IMR-90 (cell line): ENCODE measurements around the gene CANT1. TPM values are rescaled to one million over a fixed set of nuclear protein-coding genes. Genes with fewer than 3 reads are reported as not detected.

Experiments
- ATAC-seq: fragments of 200-7000 bp; cut with Tn5 transposase; 2 replicates; pipeline ENCODE4 v1.9.1; 2020; ENCODE audit warnings: low read depth, mild to moderate bottlenecking, moderate library complexity
- BruUV-seq: library from RNA; stranded (reverse); fragments of 400-500 nt; replicated peaks from 2 replicates; lab custom pipeline; 2021; lab: Mats Ljungman, UMichigan
- CTCF ChIA-PET: fragments of 300-600 bp; formaldehyde crosslinking; extraction: SDS; loops from one replicate; lab custom pipeline; 2021; ENCODE audit warnings: antibody characterized with exemption; lab: Yijun Ruan, JAX
- POLR2A ChIA-PET: fragments of 300-600 bp; sonication (Branson Sonifier 250); formaldehyde crosslinking; loops from one replicate; lab custom pipeline; 2022; ENCODE audit warnings: antibody characterized with exemption; ENCODE audit not compliant: unreplicated experiment; lab: Charles Lee
- DNase-seq: peaks from one replicate; pipeline ENCODE4 v3.0.0; 2013
- H2AFZ ChIP-seq: replicated peaks from 2 replicates; pipeline ENCODE3; 2013; ENCODE audit warnings: low read length, mild to moderate bottlenecking; ENCODE audit not compliant: poor library complexity
- H2AK5ac ChIP-seq: 2 replicates; pipeline ENCODE4 v1.6.1; 2013; ENCODE audit warnings: low read depth, low read length, inconsistent platforms
- H2AK9ac ChIP-seq: replicated peaks from 2 replicates; pipeline ENCODE3; 2013; ENCODE audit warnings: mild to moderate bottlenecking, low read depth, low read length, moderate library complexity; ENCODE audit not compliant: poor library complexity
- H2BK120ac ChIP-seq: 2 replicates; pipeline ENCODE4 v1.6.1; 2013; ENCODE audit warnings: low read depth, low read length, inconsistent platforms
- H2BK15ac ChIP-seq: 3 replicates; pipeline ENCODE4 v1.6.1; 2013; ENCODE audit warnings: low read depth, low read length, inconsistent platforms
- H2BK20ac ChIP-seq: 2 replicates; pipeline ENCODE4 v1.6.1; 2013; ENCODE audit warnings: low read depth, mild to moderate bottlenecking, inconsistent platforms, low read length, moderate library complexity
- H2BK5ac ChIP-seq: 2 replicates; pipeline ENCODE4 v1.6.1; 2013; ENCODE audit warnings: mild to moderate bottlenecking, low read depth, low read length, inconsistent platforms; ENCODE audit not compliant: poor library complexity, severe bottlenecking
- H3K14ac ChIP-seq: replicated peaks from 2 replicates; pipeline ENCODE4 v1.6.1; 2013; ENCODE audit warnings: low read depth, low read length, inconsistent platforms
- H3K18ac ChIP-seq: 2 replicates; pipeline ENCODE4 v1.6.1; 2013; ENCODE audit warnings: low read depth, low read length, control low read depth
- H3K23ac ChIP-seq: 2 replicates; pipeline ENCODE4 v1.6.1; 2013; ENCODE audit warnings: low read depth, low read length, inconsistent platforms
- H3K27ac ChIP-seq: 2 replicates; pipeline ENCODE4 v1.5.1; 2013; ENCODE audit warnings: mild to moderate bottlenecking, control low read depth, low read length; ENCODE audit not compliant: insufficient read depth
- H3K27me3 ChIP-seq: 2 replicates; pipeline ENCODE4 v1.6.1; 2013; ENCODE audit warnings: low read length; ENCODE audit not compliant: control insufficient read depth, insufficient read depth
- H3K36me3 ChIP-seq: 2 replicates; pipeline ENCODE4 v1.6.1; 2013; ENCODE audit warnings: low read length, mixed read lengths; ENCODE audit not compliant: control insufficient read depth, insufficient read depth
- H3K4ac ChIP-seq: 2 replicates; pipeline ENCODE4 v1.6.1; 2013; ENCODE audit warnings: low read depth, low read length, inconsistent platforms
- H3K4me1 ChIP-seq: 2 replicates; pipeline ENCODE4 v1.6.1; 2013; ENCODE audit warnings: low read length, mixed read lengths; ENCODE audit not compliant: control insufficient read depth, insufficient read depth
- H3K4me2 ChIP-seq: 2 replicates; pipeline ENCODE4 v1.6.1; 2013; ENCODE audit warnings: low read depth, mild to moderate bottlenecking, control low read depth, low read length, moderate library complexity
- H3K4me3 ChIP-seq: 2 replicates; pipeline ENCODE4 v1.5.1; 2013; ENCODE audit warnings: low read depth, mild to moderate bottlenecking, control low read depth, low read length, moderate library complexity; ENCODE audit not compliant: insufficient read depth
- H3K56ac ChIP-seq: 2 replicates; pipeline ENCODE4 v1.6.1; 2013; ENCODE audit warnings: low read length, inconsistent platforms; ENCODE audit not compliant: insufficient read depth; ENCODE audit errors: extremely low read depth
- H3K79me1 ChIP-seq, 2 experiments: 2 replicates each; pipeline ENCODE4 v1.6.1; 2013; ENCODE audit warnings: low read length in 2 of 2, inconsistent platforms in 1 of 2, low read depth in 1 of 2
- H3K9ac ChIP-seq: 2 replicates; pipeline ENCODE4 v1.6.1; 2013; ENCODE audit warnings: low read depth, low read length, control low read depth
- H3K9me1 ChIP-seq: 2 replicates; pipeline ENCODE4 v1.6.1; 2013; ENCODE audit warnings: low read length, inconsistent platforms; ENCODE audit not compliant: insufficient read depth
- H3K9me3 ChIP-seq: 2 replicates; pipeline ENCODE4 v1.6.1; 2013; ENCODE audit warnings: low read length; ENCODE audit not compliant: control insufficient read depth, insufficient read depth
- H4K20me1 ChIP-seq: 2 replicates; pipeline ENCODE4 v1.6.1; 2013; ENCODE audit warnings: low read length, inconsistent platforms; ENCODE audit not compliant: insufficient read depth
- H4K5ac ChIP-seq: 2 replicates; pipeline ENCODE4 v1.6.1; 2013; ENCODE audit warnings: mild to moderate bottlenecking, low read depth, low read length, control low read depth
- H4K8ac ChIP-seq, 2 experiments: 2 replicates each; pipeline ENCODE4 v1.6.1; 2013; ENCODE audit warnings: low read depth in 2 of 2, low read length in 2 of 2, control low read depth in 1 of 2, inconsistent platforms in 1 of 2
- H4K91ac ChIP-seq: 2 replicates; pipeline ENCODE4 v1.6.1; 2013; ENCODE audit warnings: low read depth, low read length, inconsistent platforms; ENCODE audit not compliant: insufficient read depth
- BHLHE40 ChIP-seq: fragments of 150-350 bp; IDR thresholded peaks from 2 replicates; pipeline ENCODE4 v1.6.1; 2016; ENCODE audit warnings: mild to moderate bottlenecking, low read depth, low read length
- CEBPB ChIP-seq: IDR thresholded peaks from 2 replicates; pipeline ENCODE4 v1.6.1; 2012; ENCODE audit warnings: low read depth, low read length, improper control_type of control experiment
- CHD1 ChIP-seq: IDR thresholded peaks from 2 replicates; pipeline ENCODE4 v1.6.1; 2012; ENCODE audit warnings: low read depth, low read length, improper control_type of control experiment
- FOS ChIP-seq: fragments of 150-350 bp; IDR thresholded peaks from 2 replicates; pipeline ENCODE4 v1.6.1; 2016; ENCODE audit warnings: low read depth, low read length
- MAFK ChIP-seq: IDR thresholded peaks from 2 replicates; pipeline ENCODE4 v1.6.1; 2012; ENCODE audit warnings: low read depth, low read length, improper control_type of control experiment
- MAZ ChIP-seq: IDR thresholded peaks from 2 replicates; pipeline ENCODE4 v1.6.1; 2012; ENCODE audit warnings: low read depth, mild to moderate bottlenecking, low read length, improper control_type of control experiment, moderate library complexity, borderline replicate concordance
- MXI1 ChIP-seq: IDR thresholded peaks from 2 replicates; pipeline ENCODE4 v1.6.1; 2012; ENCODE audit warnings: low read depth, mild to moderate bottlenecking, low read length, moderate library complexity, borderline replicate concordance
- NFE2L2 ChIP-seq: fragments of 150-350 bp; IDR thresholded peaks from 2 replicates; pipeline ENCODE4 v1.6.1; 2016; ENCODE audit warnings: low read depth, mild to moderate bottlenecking, low read length
- POLR2A ChIP-seq: IDR thresholded peaks from 2 replicates; pipeline ENCODE4 v1.6.1; 2012; ENCODE audit warnings: mild to moderate bottlenecking, low read depth, low read length
- RAD21 ChIP-seq: IDR thresholded peaks from 2 replicates; pipeline ENCODE4 v1.6.1; 2012; ENCODE audit warnings: low read length, improper control_type of control experiment
- RCOR1 ChIP-seq: IDR thresholded peaks from 2 replicates; pipeline ENCODE4 v1.6.1; 2012; ENCODE audit warnings: mild to moderate bottlenecking, low read length, improper control_type of control experiment; ENCODE audit not compliant: insufficient replicate concordance
- USF2 ChIP-seq: fragments of 150-350 bp; IDR thresholded peaks from 2 replicates; pipeline ENCODE4 v1.6.1; 2017; ENCODE audit warnings: mild to moderate bottlenecking, antibody characterized with exemption, low read length, low read depth
- WGBS, 2 experiments: methylation state at CpG; one replicate each; pipeline versions ENCODE4 v1.1.5 to v1.1.7; 2013; ENCODE audit warnings: missing lambda C conversion rate in 2 of 2; ENCODE audit not compliant: insufficient read length in 1 of 2; ENCODE audit errors: extremely low coverage in 2 of 2; 5-methylcytosine and 5-hydroxymethylcytosine counted together
- dilution Hi-C: fragments of 300-500 bp; cut with HindIII; formaldehyde crosslinking; loops from one replicate; pipeline ENCODE4 v1.14.3; 2018; ENCODE audit warnings: low sequenced_read_pairs; ENCODE audit not compliant: unreplicated experiment
- in situ Hi-C: fragments of 300-500 bp; cut with MboI; formaldehyde crosslinking; loops from 3 replicates; pipeline ENCODE4 v1.14.3; 2019; ENCODE audit warnings: low sequenced_read_pairs, inconsistent platforms, mixed read lengths
- intact Hi-C: fragments of 100-400 bp; cut with micrococcal nuclease; formaldehyde crosslinking; loops from 2 replicates; pipeline ENCODE4 v1.10.0; 2022
- polyA plus RNA-seq, 3 experiments: library from polyadenylated mRNA; depleted of rRNA; stranded (reverse); fragments of >200 nt; gene quantifications; 2 replicates each; pipeline ENCODE4 v1.2.3, GENCODE V29; 2012; ENCODE audit warnings: low replicate concordance in 1 of 3
- total RNA-seq: library from RNA; depleted of rRNA; stranded (reverse); fragments of >200 nt; gene quantifications from 2 replicates; pipeline ENCODE4 v1.2.3, GENCODE V29; 2012

The CANT1 gene
- total and polyA plus RNA-seq, 2 of the 4 experiments (the other 2 are of a cell fraction), result 51.8 to 73.4 TPM

DNA sequence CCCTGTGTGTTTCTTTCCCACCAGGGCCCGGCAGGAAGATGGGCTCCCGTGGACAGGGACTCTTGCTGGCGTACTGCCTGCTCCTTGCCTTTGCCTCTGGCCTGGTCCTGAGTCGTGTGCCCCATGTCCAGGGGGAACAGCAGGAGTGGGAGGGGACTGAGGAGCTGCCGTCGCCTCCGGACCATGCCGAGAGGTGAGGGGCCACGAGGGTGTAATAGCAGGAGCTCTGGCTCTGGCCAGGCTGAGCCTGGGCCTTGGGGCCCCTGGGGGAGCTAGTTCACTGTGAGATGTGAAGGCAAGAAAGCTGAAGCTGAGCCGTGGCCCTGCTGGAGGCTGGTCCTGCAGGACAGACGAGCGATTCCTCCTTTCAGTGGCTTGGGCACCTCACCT is 34.4 kb upstream of the CANT1 start:
- intact Hi-C loops (no loop called here), in situ Hi-C loops (no loop called here), dilution Hi-C loops (no loop called here)
- Histone ChIP-seq H3K9me3 (no peaks in the 10 kb centered on the region), H3K27me3 (no peaks in the 10 kb centered on the region; the same call in 1 of the 2 replicates), H3K9me1 (peaks cover 10% of the 10 kb centered on the region), H3K18ac (no peak overlapping the region), H3K56ac (no peak overlapping the region), H2BK15ac (no peak overlapping the region), H3K4me1 (peaks cover 3% of the 10 kb centered on the region; the same call in 1 of the 2 replicates), H3K27ac (no peak overlapping the region), H3K79me1 (0 out of 4 replicates have a peak, but pooled peaks cover 0 to 5% of the 10 kb centered on the region in 2 experiments), H2BK120ac (no peak overlapping the region), H3K4ac (no peak overlapping the region), H2AFZ (no peak overlapping the region), H3K9ac (no peak overlapping the region), H2BK20ac (no peak overlapping the region), H2BK5ac (no peak overlapping the region), H4K20me1 (no peaks in the 10 kb centered on the region; the same call in 1 of the 2 replicates), H3K4me2 (no peak overlapping the region), H4K5ac (no peak overlapping the region), H2AK9ac (no peak overlapping the region), H3K14ac (no peak overlapping the region), H4K91ac (no peak overlapping the region), H3K4me3 (no peak overlapping the region), H4K8ac (no peak overlapping the region), H2AK5ac (no peak overlapping the region), H3K36me3 (peaks cover 8% of the 10 kb centered on the region; the same call in 1 of the 2 replicates), H3K23ac (no peak overlapping the region)
- no TSS peak for BruUV-seq
- TF ChIP-seq RAD21 (no peak), CHD1 (no peak), MAZ (no peak), FOS (no peak), NFE2L2 (no peak), CEBPB (no peak), RCOR1 (no peak), BHLHE40 (no peak), MAFK (no peak), MXI1 (no peak), USF2 (no peak), POLR2A (no peak)
- ChIA-PET CTCF (interaction anchor here (0.6 to 3.1 kb wide), 2 partner anchors 24 to 908 kb away, joined by 3 to 19 read pairs; no protein-coding TSS in a partner anchor), POLR2A (no interaction called here)
- DNase-seq, result no peak
- ATAC-seq, result no peak
- WGBS, 2 experiments, result 29% methylated on average over 4 of the region's 12 CpGs; no CpG with 5 or more reads in 1 of the 2 experiments
